DND-41 (cell line): ENCODE results near the gene RNASE13.
"Not testable (repeated sequence)": the region's sequence is repeated elsewhere in the genome, so short reads cannot be mapped to it uniquely, and the experiment has no call there.

Experiments
- ATAC-seq: fragments of 200-7000 bp; cut with Tn5 transposase; 3 replicates; pipeline ENCODE4 v1.9.1; 2021; ENCODE audit warnings: low read depth; ENCODE audit not compliant: insufficient read depth
- DNase-seq: peaks from one replicate; pipeline ENCODE4 v3.0.0-alpha.2; 2020
- H2AFZ ChIP-seq: 2 replicates; pipeline ENCODE4 v1.6.0; 2012; ENCODE audit warnings: low read depth, low read length
- H3K27ac ChIP-seq: 2 replicates; pipeline ENCODE4 v1.5.1; 2012; ENCODE audit warnings: low read length, inconsistent platforms
- H3K27me3 ChIP-seq: fragments of 200-600 bp; sonication (generic); 2 replicates; pipeline ENCODE4 v1.6.0; 2012; ENCODE audit warnings: low read length, mild to moderate bottlenecking, inconsistent platforms; ENCODE audit not compliant: insufficient read depth, poor library complexity
- H3K36me3 ChIP-seq: 2 replicates; pipeline ENCODE4 v1.5.1; 2012; ENCODE audit warnings: low read length, inconsistent platforms; ENCODE audit not compliant: insufficient read depth
- H3K4me1 ChIP-seq: 2 replicates; pipeline ENCODE4 v1.5.1; 2012; ENCODE audit warnings: mild to moderate bottlenecking, low read length; ENCODE audit not compliant: insufficient read depth
- H3K4me2 ChIP-seq: 2 replicates; pipeline ENCODE4 v1.6.0; 2012; ENCODE audit warnings: mild to moderate bottlenecking, moderate library complexity, low read length, inconsistent platforms; ENCODE audit not compliant: insufficient read depth
- H3K4me3 ChIP-seq, 2 experiments: fragments of 200-600 bp in 1 of 2; shearing (Covaris generic) in 1 of 2; 2 replicates each; pipeline ENCODE4 v1.5.1; 2012 to 2016; ENCODE audit warnings: inconsistent platforms in 2 of 2, low read length in 2 of 2, mild to moderate bottlenecking in 2 of 2, low read depth in 1 of 2, moderate library complexity in 1 of 2
- H3K79me2 ChIP-seq: 2 replicates; pipeline ENCODE4 v1.6.0; 2012; ENCODE audit warnings: low read length, inconsistent platforms; ENCODE audit not compliant: insufficient read depth
- H3K9ac ChIP-seq: 2 replicates; pipeline ENCODE4 v1.6.0; 2012; ENCODE audit warnings: low read depth, mild to moderate bottlenecking, inconsistent platforms, low read length, moderate library complexity
- H3K9me3 ChIP-seq: 2 replicates; pipeline ENCODE4 v1.5.1; 2012; ENCODE audit warnings: low read length, moderate library complexity, mild to moderate bottlenecking, inconsistent platforms; ENCODE audit not compliant: insufficient read depth, severe bottlenecking
- H4K20me1 ChIP-seq: 2 replicates; pipeline ENCODE4 v1.6.0; 2012; ENCODE audit warnings: low read length; ENCODE audit not compliant: insufficient read depth
- CTCF ChIP-seq: IDR thresholded peaks from 2 replicates; pipeline ENCODE4 v1.5.1; 2012; ENCODE audit warnings: borderline replicate concordance, low read length, moderate library complexity, mild to moderate bottlenecking; ENCODE audit not compliant: poor library complexity, severe bottlenecking; ENCODE audit errors: extremely low read depth
- EZH2 ChIP-seq: IDR thresholded peaks from 3 replicates; pipeline ENCODE4 v1.6.1; 2012; ENCODE audit warnings: borderline replicate concordance, low read depth, mild to moderate bottlenecking, moderate library complexity, low read length, inconsistent platforms; ENCODE audit not compliant: severe bottlenecking

The RNASE13 gene

DNA sequence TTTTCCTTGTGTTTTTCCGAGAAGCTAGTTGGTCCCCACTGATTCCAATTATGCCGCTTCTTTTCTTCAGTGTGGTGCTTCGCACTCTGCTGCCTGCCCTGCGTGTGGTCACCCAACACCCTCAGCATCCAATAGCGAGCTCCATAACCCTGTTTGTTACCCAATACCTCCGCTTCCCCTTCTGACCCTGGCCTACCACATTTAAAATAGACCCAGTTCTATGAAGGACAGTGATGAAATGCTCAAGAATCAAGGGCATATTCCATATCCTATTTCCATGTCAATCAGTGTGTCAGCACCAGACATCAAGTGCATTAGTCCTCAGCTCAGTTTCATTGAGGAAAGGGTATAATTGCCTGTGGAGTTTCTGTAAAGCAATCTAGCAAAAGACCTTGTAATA lies 19.3 kb downstream of the RNASE13 start:
- Histone ChIP-seq H3K27me3 (peaks cover 7% of the 10 kb centered on the region), H3K36me3 (no peaks in the 10 kb centered on the region), H3K79me2 (no peaks in the 10 kb centered on the region), H3K9ac (no peak overlapping the region), H3K27ac (no peak overlapping the region), H2AFZ (no peak overlapping the region), H3K4me2 (no peak overlapping the region), H4K20me1 (no peaks in the 10 kb centered on the region), H3K4me1 (no peaks in the 10 kb centered on the region), H3K4me3 (no peak overlapping the region), H3K9me3 (no peaks in the 10 kb centered on the region)
- no peak for TF ChIP-seq CTCF
- TF ChIP-seq EZH2 = no peak
- DNase-seq (no peak), ATAC-seq (no peak)

GRCh38 chr14:21014761-21015190 lies 19.8 kb downstream of the RNASE13 start:
- Histone ChIP-seq H4K20me1 (no peaks in the 10 kb centered on the region), H3K4me3 (no peak overlapping the region), H3K4me1 (no peaks in the 10 kb centered on the region), H3K9me3 (no peaks in the 10 kb centered on the region), H3K27ac (no peak overlapping the region), H3K9ac (no peak overlapping the region), H2AFZ (no peak overlapping the region; the same call in 1 of the 2 replicates), H3K27me3 (peaks cover 7% of the 10 kb centered on the region), H3K36me3 (no peaks in the 10 kb centered on the region), H3K79me2 (no peaks in the 10 kb centered on the region), H3K4me2 (no peak overlapping the region)
- ATAC-seq = peak; percentile 93
- DNase-seq = peak; percentile 81
- TF ChIP-seq EZH2 (no peak), CTCF (peak; percentile 91)

- H4K20me1 ChIP-seq = no peaks in the 10 kb centered on the region
- no peak overlapping the region for H3K27ac ChIP-seq
- H2AFZ ChIP-seq = no peak overlapping the region
- TF ChIP-seq CTCF (no peak), EZH2 (no peak)
- H3K4me3 ChIP-seq = no peak overlapping the region
- H3K9ac ChIP-seq = no peak overlapping the region
- H3K36me3 ChIP-seq = no peaks in the 10 kb centered on the region
- H3K79me2 ChIP-seq = no peaks in the 10 kb centered on the region
- no peaks in the 10 kb centered on the region for H3K4me1 ChIP-seq
- H3K27me3 ChIP-seq = peaks cover 7% of the 10 kb centered on the region
- no peak for DNase-seq
- H3K4me2 ChIP-seq = no peak overlapping the region
- no peaks in the 10 kb centered on the region for H3K9me3 ChIP-seq
- ATAC-seq = no peak
Measured at GRCh38 chr14:21011136-21011535, 23.5 kb downstream of the RNASE13 start.

GRCh38 chr14:21009721-21010120 lies 24.9 kb downstream of the RNASE13 start:
- not testable (repeated sequence) for H2AFZ ChIP-seq, H3K27me3 ChIP-seq, H3K9ac ChIP-seq, DNase-seq, H3K79me2 ChIP-seq, ATAC-seq, H3K4me2 ChIP-seq, H3K27ac ChIP-seq, H3K4me1 ChIP-seq, H3K4me3 ChIP-seq, H3K9me3 ChIP-seq, H4K20me1 ChIP-seq, H3K36me3 ChIP-seq
